ENCODE results near the gene MAP3K7. TPM values are rescaled to one million over a fixed set of nuclear protein-coding genes. Genes with fewer than 3 reads are reported as not detected.

Gene MAP3K7
- total RNA-seq, 1 experiment from 2014 or later: 26.6 TPM

DNA sequence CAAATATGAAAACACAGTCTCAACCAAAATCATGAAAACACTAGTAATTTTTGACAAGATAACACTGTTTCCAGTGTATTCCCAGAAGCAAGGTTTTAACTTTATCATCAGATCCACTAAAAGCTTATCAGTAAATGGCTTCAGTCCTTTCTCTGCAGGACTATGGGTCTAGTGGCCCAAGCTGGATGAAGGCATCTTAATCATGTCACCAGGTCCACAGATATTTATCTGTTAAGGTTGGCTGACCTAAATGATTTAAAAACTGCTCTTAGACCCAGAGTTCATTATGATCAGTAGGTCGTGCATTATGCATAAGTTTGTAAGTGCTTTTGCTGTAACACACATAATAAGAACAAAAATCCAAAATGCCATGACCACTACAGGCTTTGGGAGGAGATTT lies 118.0 kb downstream of the MAP3K7 start:
- H3K9me2 ChIP-seq (ENCODE audit: insufficient read depth): no peaks in the 10 kb centered on the region
- H2AFZ ChIP-seq (ENCODE audit: low read depth, low read length, poor library complexity, severe bottlenecking): no peak overlapping the region
- H3K27me3 ChIP-seq (ENCODE audit: insufficient read depth, low read length): no peaks in the 10 kb centered on the region
- POLR2A ChIA-PET: no interaction called here
- ATAC-seq (no peak), DNase-seq (ENCODE audit: low read depth, low spot score) (no peak)
- H3K4me2 ChIP-seq (ENCODE audit: low read length): no peak overlapping the region
- intact Hi-C loops (cut with micrococcal nuclease): no loop called here
- H3K79me2 ChIP-seq (ENCODE audit: insufficient read depth, low read length): no peaks in the 10 kb centered on the region
- BruUV-seq (replicated peaks): no TSS peak
- no peak overlapping the region for H3K4me3 ChIP-seq (replicated peaks in 1 of 2; ENCODE audit: low read depth in 1 of 2, low read length in 2 of 2)
- RAD21 ChIA-PET (ENCODE audit: low non-redundant PET in 1 of 2, low total read pairs in 2 of 2, uncharacterized antibody in 2 of 2, unreplicated experiment in 2 of 2): no interaction called here
- no peaks in the 10 kb centered on the region for H3K36me3 ChIP-seq (ENCODE audit: control insufficient read depth in 1 of 2, insufficient read depth in 2 of 2, low read length in 2 of 2)
- TF ChIP-seq, protein P1, sequence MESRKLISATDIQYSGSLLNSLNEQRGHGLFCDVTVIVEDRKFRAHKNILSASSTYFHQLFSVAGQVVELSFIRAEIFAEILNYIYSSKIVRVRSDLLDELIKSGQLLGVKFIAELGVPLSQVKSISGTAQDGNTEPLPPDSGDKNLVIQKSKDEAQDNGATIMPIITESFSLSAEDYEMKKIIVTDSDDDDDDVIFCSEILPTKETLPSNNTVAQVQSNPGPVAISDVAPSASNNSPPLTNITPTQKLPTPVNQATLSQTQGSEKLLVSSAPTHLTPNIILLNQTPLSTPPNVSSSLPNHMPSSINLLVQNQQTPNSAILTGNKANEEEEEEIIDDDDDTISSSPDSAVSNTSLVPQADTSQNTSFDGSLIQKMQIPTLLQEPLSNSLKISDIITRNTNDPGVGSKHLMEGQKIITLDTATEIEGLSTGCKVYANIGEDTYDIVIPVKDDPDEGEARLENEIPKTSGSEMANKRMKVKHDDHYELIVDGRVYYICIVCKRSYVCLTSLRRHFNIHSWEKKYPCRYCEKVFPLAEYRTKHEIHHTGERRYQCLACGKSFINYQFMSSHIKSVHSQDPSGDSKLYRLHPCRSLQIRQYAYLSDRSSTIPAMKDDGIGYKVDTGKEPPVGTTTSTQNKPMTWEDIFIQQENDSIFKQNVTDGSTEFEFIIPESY (IDR thresholded peaks at IDR 0.05; ENCODE audit: extremely low read depth, insufficient replicate concordance, low read length): no peak
- TF ChIP-seq TCF7L2 (IDR thresholded peaks at IDR 0.05; ENCODE audit: borderline replicate concordance, extremely low read depth, insufficient read depth, insufficient read length) (no peak), CEBPB (IDR thresholded peaks at IDR 0.05; ENCODE audit: low read depth) (no peak), SIN3A (IDR thresholded peaks at IDR 0.05; ENCODE audit: low read depth) (no peak), EZH2phosphoT487 (IDR thresholded peaks at IDR 0.05; ENCODE audit: borderline replicate concordance) (no peak), EGR1 (IDR thresholded peaks at IDR 0.05; ENCODE audit: low read depth) (no peak), POLR2A (IDR thresholded peaks at IDR 0.05; ENCODE audit: borderline replicate concordance, extremely low read depth, insufficient read depth, insufficient read length) (no peak), JUND (IDR thresholded peaks at IDR 0.05) (no peak), SRF (IDR thresholded peaks at IDR 0.05; ENCODE audit: low read depth) (no peak), FOSL1 (IDR thresholded peaks at IDR 0.05; ENCODE audit: low read depth) (no peak), RAD21 (IDR thresholded peaks at IDR 0.05; ENCODE audit: low read depth) (no peak), YY1 (IDR thresholded peaks at IDR 0.05; ENCODE audit: extremely low read depth, insufficient replicate concordance, low read depth, low read length) (no peak), SP1 (IDR thresholded peaks at IDR 0.05; ENCODE audit: low read depth) (no peak), ZNF274 (IDR thresholded peaks at IDR 0.05; ENCODE audit: low read depth, low read length) (no peak), ZFX (IDR thresholded peaks at IDR 0.05) (no peak), CBX3 (IDR thresholded peaks at IDR 0.05; ENCODE audit: low read depth) (no peak)
- TF ChIP-seq, protein P2, sequence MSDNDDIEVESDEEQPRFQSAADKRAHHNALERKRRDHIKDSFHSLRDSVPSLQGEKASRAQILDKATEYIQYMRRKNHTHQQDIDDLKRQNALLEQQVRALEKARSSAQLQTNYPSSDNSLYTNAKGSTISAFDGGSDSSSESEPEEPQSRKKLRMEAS (IDR thresholded peaks at IDR 0.05): no peak
- TF ChIP-seq, protein P3, sequence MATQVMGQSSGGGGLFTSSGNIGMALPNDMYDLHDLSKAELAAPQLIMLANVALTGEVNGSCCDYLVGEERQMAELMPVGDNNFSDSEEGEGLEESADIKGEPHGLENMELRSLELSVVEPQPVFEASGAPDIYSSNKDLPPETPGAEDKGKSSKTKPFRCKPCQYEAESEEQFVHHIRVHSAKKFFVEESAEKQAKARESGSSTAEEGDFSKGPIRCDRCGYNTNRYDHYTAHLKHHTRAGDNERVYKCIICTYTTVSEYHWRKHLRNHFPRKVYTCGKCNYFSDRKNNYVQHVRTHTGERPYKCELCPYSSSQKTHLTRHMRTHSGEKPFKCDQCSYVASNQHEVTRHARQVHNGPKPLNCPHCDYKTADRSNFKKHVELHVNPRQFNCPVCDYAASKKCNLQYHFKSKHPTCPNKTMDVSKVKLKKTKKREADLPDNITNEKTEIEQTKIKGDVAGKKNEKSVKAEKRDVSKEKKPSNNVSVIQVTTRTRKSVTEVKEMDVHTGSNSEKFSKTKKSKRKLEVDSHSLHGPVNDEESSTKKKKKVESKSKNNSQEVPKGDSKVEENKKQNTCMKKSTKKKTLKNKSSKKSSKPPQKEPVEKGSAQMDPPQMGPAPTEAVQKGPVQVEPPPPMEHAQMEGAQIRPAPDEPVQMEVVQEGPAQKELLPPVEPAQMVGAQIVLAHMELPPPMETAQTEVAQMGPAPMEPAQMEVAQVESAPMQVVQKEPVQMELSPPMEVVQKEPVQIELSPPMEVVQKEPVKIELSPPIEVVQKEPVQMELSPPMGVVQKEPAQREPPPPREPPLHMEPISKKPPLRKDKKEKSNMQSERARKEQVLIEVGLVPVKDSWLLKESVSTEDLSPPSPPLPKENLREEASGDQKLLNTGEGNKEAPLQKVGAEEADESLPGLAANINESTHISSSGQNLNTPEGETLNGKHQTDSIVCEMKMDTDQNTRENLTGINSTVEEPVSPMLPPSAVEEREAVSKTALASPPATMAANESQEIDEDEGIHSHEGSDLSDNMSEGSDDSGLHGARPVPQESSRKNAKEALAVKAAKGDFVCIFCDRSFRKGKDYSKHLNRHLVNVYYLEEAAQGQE (IDR thresholded peaks at IDR 0.05; ENCODE audit: low read depth): no peak
- TF ChIP-seq, protein P4, sequence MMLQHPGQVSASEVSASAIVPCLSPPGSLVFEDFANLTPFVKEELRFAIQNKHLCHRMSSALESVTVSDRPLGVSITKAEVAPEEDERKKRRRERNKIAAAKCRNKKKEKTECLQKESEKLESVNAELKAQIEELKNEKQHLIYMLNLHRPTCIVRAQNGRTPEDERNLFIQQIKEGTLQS (IDR thresholded peaks at IDR 0.05): no peak
- TF ChIP-seq, protein P5, sequence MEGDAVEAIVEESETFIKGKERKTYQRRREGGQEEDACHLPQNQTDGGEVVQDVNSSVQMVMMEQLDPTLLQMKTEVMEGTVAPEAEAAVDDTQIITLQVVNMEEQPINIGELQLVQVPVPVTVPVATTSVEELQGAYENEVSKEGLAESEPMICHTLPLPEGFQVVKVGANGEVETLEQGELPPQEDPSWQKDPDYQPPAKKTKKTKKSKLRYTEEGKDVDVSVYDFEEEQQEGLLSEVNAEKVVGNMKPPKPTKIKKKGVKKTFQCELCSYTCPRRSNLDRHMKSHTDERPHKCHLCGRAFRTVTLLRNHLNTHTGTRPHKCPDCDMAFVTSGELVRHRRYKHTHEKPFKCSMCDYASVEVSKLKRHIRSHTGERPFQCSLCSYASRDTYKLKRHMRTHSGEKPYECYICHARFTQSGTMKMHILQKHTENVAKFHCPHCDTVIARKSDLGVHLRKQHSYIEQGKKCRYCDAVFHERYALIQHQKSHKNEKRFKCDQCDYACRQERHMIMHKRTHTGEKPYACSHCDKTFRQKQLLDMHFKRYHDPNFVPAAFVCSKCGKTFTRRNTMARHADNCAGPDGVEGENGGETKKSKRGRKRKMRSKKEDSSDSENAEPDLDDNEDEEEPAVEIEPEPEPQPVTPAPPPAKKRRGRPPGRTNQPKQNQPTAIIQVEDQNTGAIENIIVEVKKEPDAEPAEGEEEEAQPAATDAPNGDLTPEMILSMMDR (IDR thresholded peaks at IDR 0.05 in 2 of 3, conservative IDR thresholded peaks at IDR 0.05 in 1 of 3; ENCODE audit: borderline replicate concordance in 1 of 3, insufficient read depth in 1 of 3, low read depth in 2 of 3, low read length in 2 of 3): no peak
- no peak overlapping the region for H3K27ac ChIP-seq (ENCODE audit: low read depth, low read length)
- no peak overlapping the region for H3K9ac ChIP-seq (ENCODE audit: low read length)
- no peaks in the 10 kb centered on the region for H4K20me1 ChIP-seq (ENCODE audit: insufficient read depth)
- CTCF ChIA-PET: no interaction called here
- no peaks in the 10 kb centered on the region for H3K9me3 ChIP-seq (ENCODE audit: control insufficient read depth in 1 of 2, insufficient read depth in 1 of 2, low read depth in 1 of 2, low read length in 2 of 2)
- no peaks in the 10 kb centered on the region for H3K4me1 ChIP-seq (ENCODE audit: control insufficient read depth in 1 of 2, insufficient read depth in 2 of 2, low read length in 2 of 2)

All from HCT116 (cell line).